ENCODE results near the gene DDX42.
"Not testable (repeated sequence)": the region's sequence is repeated elsewhere in the genome, so short reads cannot be mapped to it uniquely, and the experiment has no call there.

Gene DDX42

GRCh38 chr17:63775420-63775819 is 1.4 kb downstream of the DDX42 start:
- DNase-seq (ENCODE audit: low read depth, low spot score): no peak

- DNase-seq (ENCODE audit: low read depth, low spot score): no peak
Measured at GRCh38 chr17:63780507-63780906, 6.5 kb downstream of the DDX42 start.

GRCh38 chr17:63780928-63781327 is 7.0 kb downstream of the DDX42 start:
- DNase-seq (ENCODE audit: low read depth, low spot score): no peak

- DNase-seq (ENCODE audit: low read depth, low spot score): no peak
Measured at GRCh38 chr17:63783522-63783921, 9.6 kb downstream of the DDX42 start.

GRCh38 chr17:63785556-63785955 is 11.6 kb downstream of the DDX42 start:
- no peak for DNase-seq (ENCODE audit: low read depth, low spot score)

GRCh38 chr17:63786117-63786516 is 12.1 kb downstream of the DDX42 start:
- no peak for DNase-seq (ENCODE audit: low read depth, low spot score)

- DNase-seq (ENCODE audit: low read depth, low spot score): no peak
Measured at GRCh38 chr17:63786971-63787711, 13.2 kb downstream of the DDX42 start.

GRCh38 chr17:63790057-63790456 is 16.1 kb downstream of the DDX42 start:
- no peak for DNase-seq (ENCODE audit: low read depth, low spot score)

- DNase-seq (ENCODE audit: low read depth, low spot score): no peak
Measured at GRCh38 chr17:63792055-63792729, 18.2 kb downstream of the DDX42 start.

- DNase-seq (ENCODE audit: low read depth, low spot score): not testable (repeated sequence)
Measured at GRCh38 chr17:63796375-63796774, 22.4 kb downstream of the DDX42 start.

GRCh38 chr17:63798572-63799106 is 24.7 kb downstream of the DDX42 start:
- DNase-seq (ENCODE audit: low read depth, low spot score): no peak

GRCh38 chr17:63800783-63801182 is 26.8 kb downstream of the DDX42 start:
- no peak for DNase-seq (ENCODE audit: low read depth, low spot score)

- no peak for DNase-seq (ENCODE audit: low read depth, low spot score)
Measured at GRCh38 chr17:63804328-63804727, 30.4 kb downstream of the DDX42 start.

GRCh38 chr17:63805591-63805990 is 31.6 kb downstream of the DDX42 start:
- DNase-seq (ENCODE audit: low read depth, low spot score): no peak

- no peak for DNase-seq (ENCODE audit: low read depth, low spot score)
Measured at GRCh38 chr17:63809970-63810369, 36.0 kb downstream of the DDX42 start.

GRCh38 chr17:63816123-63816522 is 42.2 kb downstream of the DDX42 start:
- no peak for DNase-seq (ENCODE audit: low read depth, low spot score)

GRCh38 chr17:63816669-63817068 is 42.7 kb downstream of the DDX42 start:
- no peak for DNase-seq (ENCODE audit: low read depth, low spot score)

- no peak for DNase-seq (ENCODE audit: low read depth, low spot score)
Measured at GRCh38 chr17:63817736-63818385, 43.9 kb downstream of the DDX42 start.

GRCh38 chr17:63819131-63819530 is 45.2 kb downstream of the DDX42 start:
- no peak for DNase-seq (ENCODE audit: low read depth, low spot score)

- DNase-seq (ENCODE audit: low read depth, low spot score): no peak
Measured at GRCh38 chr17:63819585-63820537, 45.9 kb downstream of the DDX42 start.

- no peak for DNase-seq (ENCODE audit: low read depth, low spot score)
Measured at GRCh38 chr17:63820963-63821561, 47.1 kb downstream of the DDX42 start.
